K562 (cell line): Measurements from ENCODE around the gene MTO1. TPM values are rescaled to one million over a fixed set of nuclear protein-coding genes. Genes with fewer than 3 reads are reported as not detected.

Source experiments
- CREBBP ChIP-seq: IDR thresholded peaks from one replicate; pipeline ENCODE4 v1.6.1; 2012; ENCODE audit warnings: low read depth, mild to moderate bottlenecking, control low read depth, inconsistent platforms, low read length
- ETS2 ChIP-seq: IDR thresholded peaks from 2 replicates; pipeline ENCODE4 v1.6.1; 2016; ENCODE audit warnings: borderline replicate concordance, missing genetic modification characterization, mild to moderate bottlenecking, moderate library complexity, missing compliant biosample characterization; ENCODE audit not compliant: poor library complexity, severe bottlenecking
- PRMT5 ChIP-seq: sonication (generic); formaldehyde crosslinking; IDR thresholded peaks from 2 replicates; pipeline ENCODE4 v1.5.0; 2020; ENCODE audit warnings: missing genetic modification reagents
- SUPT5H ChIP-seq: fragments of 450-650 bp; IDR thresholded peaks from 2 replicates; pipeline ENCODE4 v1.6.1; 2016
- ZBTB7A ChIP-seq: IDR thresholded peaks from 2 replicates; pipeline ENCODE4 v1.6.1; 2011; ENCODE audit warnings: low read depth, mild to moderate bottlenecking, low read length, moderate library complexity, borderline replicate concordance; ENCODE audit not compliant: control insufficient read depth
- ZNF384 ChIP-seq: IDR thresholded peaks from 2 replicates; pipeline ENCODE4 v1.6.1; 2012; ENCODE audit warnings: low read depth, low read length, improper control_type of control experiment
- ZNF77 ChIP-seq: fragments of 250-450 bp; sonication (Bioruptor Pico); IDR thresholded peaks from 2 replicates; pipeline ENCODE4 v1.5.0; 2020
- ZNF830 ChIP-seq: fragments of 250-450 bp; sonication (Bioruptor Pico); IDR thresholded peaks from 2 replicates; pipeline ENCODE4 v1.5.0; 2021; ENCODE audit warnings: mild to moderate bottlenecking
- polyA plus RNA-seq, 8 experiments: library from polyadenylated mRNA; depleted of rRNA in 4 of 8; stranded (reverse) in 5 of 8; unstranded in 3 of 8; fragments of >200 nt; fragmentation: Nextera tagmentation in 2 of 8; fragmentation: Illumina TruSeq in 1 of 8; extraction: Ambion mirVana in 2 of 8; extraction: Trizol in 1 of 8; gene quantifications; 2 replicates each; pipeline versions ENCODE4 v1.2.1 to v1.2.3, GENCODE V29; 2011 to 2014; ENCODE audit warnings: inconsistent platforms in 1 of 8, missing spikeins in 1 of 8
- total RNA-seq, 7 experiments: library from RNA; depleted of rRNA in 6 of 7; stranded (reverse); fragments of >200 nt in 6 of 7; fragmentation: Illumina TruSeq in 2 of 7; extraction: Trizol in 2 of 7; gene quantifications; 2 replicates each; pipeline versions ENCODE4 v1.2.1 to v1.2.3, GENCODE V29; 2011 to 2021; ENCODE audit warnings: low replicate concordance in 1 of 7
- TF ChIP-seq, protein P1 (sequence below), 2 experiments: fragments of 150-350 bp in 1 of 2; IDR thresholded peaks; 2 replicates each; pipeline ENCODE4 v1.6.1; 2012 to 2016; ENCODE audit warnings: low read depth in 2 of 2, low read length in 2 of 2, mild to moderate bottlenecking in 1 of 2, moderate library complexity in 1 of 2
- TF ChIP-seq, protein P2 (sequence below): fragments of 250-450 bp; sonication (Bioruptor Pico); IDR thresholded peaks from 2 replicates; pipeline ENCODE4 v1.8.0; 2022; ENCODE audit warnings: moderate library complexity, mild to moderate bottlenecking, inconsistent platforms
- TF ChIP-seq, protein P3 (sequence below): fragments of 450-650 bp; formaldehyde crosslinking; IDR thresholded peaks from 2 replicates; pipeline ENCODE4 v1.4.0; 2020; ENCODE audit warnings: mild to moderate bottlenecking, moderate library complexity
- TF ChIP-seq, protein P4 (sequence below), 2 experiments: fragments of 450-650 bp; formaldehyde crosslinking in 1 of 2; IDR thresholded peaks; 2 replicates each; pipeline versions ENCODE4 v1.4.0 to v1.6.1; 2014 to 2020; ENCODE audit warnings: mild to moderate bottlenecking in 2 of 2, borderline replicate concordance in 1 of 2, low read depth in 1 of 2

The MTO1 gene
- total and polyA plus RNA-seq, 9 of the 15 experiments (the other 6 are each of a cell fraction or from before 2014, with no cell fraction given), result 33.4 to 62.3 (median 50.6) TPM

DNA sequence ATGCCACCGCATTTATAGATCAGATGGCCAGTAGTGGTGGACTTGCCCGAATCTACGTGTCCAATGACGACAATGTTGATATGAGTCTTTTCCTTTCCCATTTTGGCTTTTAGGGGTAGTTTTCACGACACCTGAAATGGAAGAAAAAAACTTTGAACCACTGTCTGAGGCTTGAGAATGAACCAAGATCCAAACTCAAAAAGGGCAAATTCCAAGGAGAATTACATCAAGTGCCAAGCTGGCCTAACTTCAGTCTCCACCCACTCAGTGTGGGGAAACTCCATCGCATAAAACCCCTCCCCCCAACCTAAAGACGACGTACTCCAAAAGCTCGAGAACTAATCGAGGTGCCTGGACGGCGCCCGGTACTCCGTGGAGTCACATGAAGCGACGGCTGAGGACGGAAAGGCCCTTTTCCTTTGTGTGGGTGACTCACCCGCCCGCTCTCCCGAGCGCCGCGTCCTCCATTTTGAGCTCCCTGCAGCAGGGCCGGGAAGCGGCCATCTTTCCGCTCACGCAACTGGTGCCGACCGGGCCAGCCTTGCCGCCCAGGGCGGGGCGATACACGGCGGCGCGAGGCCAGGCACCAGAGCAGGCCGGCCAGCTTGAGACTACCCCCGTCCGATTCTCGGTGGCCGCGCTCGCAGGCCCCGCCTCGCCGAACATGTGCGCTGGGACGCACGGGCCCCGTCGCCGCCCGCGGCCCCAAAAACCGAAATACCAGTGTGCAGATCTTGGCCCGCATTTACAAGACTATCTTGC lies 58.6 kb downstream of the MTO1 start (continued):
- TF ChIP-seq, protein P1, sequence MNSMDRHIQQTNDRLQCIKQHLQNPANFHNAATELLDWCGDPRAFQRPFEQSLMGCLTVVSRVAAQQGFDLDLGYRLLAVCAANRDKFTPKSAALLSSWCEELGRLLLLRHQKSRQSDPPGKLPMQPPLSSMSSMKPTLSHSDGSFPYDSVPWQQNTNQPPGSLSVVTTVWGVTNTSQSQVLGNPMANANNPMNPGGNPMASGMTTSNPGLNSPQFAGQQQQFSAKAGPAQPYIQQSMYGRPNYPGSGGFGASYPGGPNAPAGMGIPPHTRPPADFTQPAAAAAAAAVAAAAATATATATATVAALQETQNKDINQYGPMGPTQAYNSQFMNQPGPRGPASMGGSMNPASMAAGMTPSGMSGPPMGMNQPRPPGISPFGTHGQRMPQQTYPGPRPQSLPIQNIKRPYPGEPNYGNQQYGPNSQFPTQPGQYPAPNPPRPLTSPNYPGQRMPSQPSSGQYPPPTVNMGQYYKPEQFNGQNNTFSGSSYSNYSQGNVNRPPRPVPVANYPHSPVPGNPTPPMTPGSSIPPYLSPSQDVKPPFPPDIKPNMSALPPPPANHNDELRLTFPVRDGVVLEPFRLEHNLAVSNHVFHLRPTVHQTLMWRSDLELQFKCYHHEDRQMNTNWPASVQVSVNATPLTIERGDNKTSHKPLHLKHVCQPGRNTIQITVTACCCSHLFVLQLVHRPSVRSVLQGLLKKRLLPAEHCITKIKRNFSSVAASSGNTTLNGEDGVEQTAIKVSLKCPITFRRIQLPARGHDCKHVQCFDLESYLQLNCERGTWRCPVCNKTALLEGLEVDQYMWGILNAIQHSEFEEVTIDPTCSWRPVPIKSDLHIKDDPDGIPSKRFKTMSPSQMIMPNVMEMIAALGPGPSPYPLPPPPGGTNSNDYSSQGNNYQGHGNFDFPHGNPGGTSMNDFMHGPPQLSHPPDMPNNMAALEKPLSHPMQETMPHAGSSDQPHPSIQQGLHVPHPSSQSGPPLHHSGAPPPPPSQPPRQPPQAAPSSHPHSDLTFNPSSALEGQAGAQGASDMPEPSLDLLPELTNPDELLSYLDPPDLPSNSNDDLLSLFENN (IDR thresholded peaks at IDR 0.05; ENCODE audit: low read depth in 2 of 2, low read length in 2 of 2), result no peak; a peak in 1 of 4 replicates
- TF ChIP-seq ZNF384 (no peak), PRMT5 (peak; percentile 60; the same call in 1 of the 2 replicates), ZNF830 (CRISPR knock-in tag) (no peak), ZNF77 (CRISPR knock-in tag) (0 out of 2 replicates have a peak, but pooled peaks have one; percentile 58), SUPT5H (peak; percentile 4), ETS2 (tag) (no peak), CREBBP (no peak), ZBTB7A (no peak)
- TF ChIP-seq, protein P2, sequence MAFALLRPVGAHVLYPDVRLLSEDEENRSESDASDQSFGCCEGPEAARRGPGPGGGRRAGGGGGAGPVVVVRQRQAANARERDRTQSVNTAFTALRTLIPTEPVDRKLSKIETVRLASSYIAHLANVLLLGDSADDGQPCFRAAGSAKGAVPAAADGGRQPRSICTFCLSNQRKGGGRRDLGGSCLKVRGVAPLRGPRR (CRISPR knock-in tag), result no peak
- TF ChIP-seq, protein P3, sequence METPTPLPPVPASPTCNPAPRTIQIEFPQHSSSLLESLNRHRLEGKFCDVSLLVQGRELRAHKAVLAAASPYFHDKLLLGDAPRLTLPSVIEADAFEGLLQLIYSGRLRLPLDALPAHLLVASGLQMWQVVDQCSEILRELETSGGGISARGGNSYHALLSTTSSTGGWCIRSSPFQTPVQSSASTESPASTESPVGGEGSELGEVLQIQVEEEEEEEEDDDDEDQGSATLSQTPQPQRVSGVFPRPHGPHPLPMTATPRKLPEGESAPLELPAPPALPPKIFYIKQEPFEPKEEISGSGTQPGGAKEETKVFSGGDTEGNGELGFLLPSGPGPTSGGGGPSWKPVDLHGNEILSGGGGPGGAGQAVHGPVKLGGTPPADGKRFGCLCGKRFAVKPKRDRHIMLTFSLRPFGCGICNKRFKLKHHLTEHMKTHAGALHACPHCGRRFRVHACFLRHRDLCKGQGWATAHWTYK (CRISPR knock-in tag), result peak; percentile 79; the same call in 1 of the 2 replicates
- TF ChIP-seq, protein P4, sequence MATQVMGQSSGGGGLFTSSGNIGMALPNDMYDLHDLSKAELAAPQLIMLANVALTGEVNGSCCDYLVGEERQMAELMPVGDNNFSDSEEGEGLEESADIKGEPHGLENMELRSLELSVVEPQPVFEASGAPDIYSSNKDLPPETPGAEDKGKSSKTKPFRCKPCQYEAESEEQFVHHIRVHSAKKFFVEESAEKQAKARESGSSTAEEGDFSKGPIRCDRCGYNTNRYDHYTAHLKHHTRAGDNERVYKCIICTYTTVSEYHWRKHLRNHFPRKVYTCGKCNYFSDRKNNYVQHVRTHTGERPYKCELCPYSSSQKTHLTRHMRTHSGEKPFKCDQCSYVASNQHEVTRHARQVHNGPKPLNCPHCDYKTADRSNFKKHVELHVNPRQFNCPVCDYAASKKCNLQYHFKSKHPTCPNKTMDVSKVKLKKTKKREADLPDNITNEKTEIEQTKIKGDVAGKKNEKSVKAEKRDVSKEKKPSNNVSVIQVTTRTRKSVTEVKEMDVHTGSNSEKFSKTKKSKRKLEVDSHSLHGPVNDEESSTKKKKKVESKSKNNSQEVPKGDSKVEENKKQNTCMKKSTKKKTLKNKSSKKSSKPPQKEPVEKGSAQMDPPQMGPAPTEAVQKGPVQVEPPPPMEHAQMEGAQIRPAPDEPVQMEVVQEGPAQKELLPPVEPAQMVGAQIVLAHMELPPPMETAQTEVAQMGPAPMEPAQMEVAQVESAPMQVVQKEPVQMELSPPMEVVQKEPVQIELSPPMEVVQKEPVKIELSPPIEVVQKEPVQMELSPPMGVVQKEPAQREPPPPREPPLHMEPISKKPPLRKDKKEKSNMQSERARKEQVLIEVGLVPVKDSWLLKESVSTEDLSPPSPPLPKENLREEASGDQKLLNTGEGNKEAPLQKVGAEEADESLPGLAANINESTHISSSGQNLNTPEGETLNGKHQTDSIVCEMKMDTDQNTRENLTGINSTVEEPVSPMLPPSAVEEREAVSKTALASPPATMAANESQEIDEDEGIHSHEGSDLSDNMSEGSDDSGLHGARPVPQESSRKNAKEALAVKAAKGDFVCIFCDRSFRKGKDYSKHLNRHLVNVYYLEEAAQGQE (IDR thresholded peaks at IDR 0.05; ENCODE audit: borderline replicate concordance), result peak; percentile 41; the same call in 1 of the 2 replicates
- TF ChIP-seq, protein P4 (CRISPR knock-in tag; IDR thresholded peaks at IDR 0.05; ENCODE audit: low read depth), result no peak; the same call in 1 of the 2 replicates
